Epithelial cell of esophagus (primary cell): Measurements from ENCODE around the gene LILRB2.

ENCODE experiments used
- DNase-seq: peaks from one replicate; pipeline ENCODE4 v3.0.0; 2010; ENCODE audit warnings: low read depth
- H3K4me3 ChIP-seq: 2 replicates; pipeline ENCODE4 v1.5.1; 2011; ENCODE audit warnings: mild to moderate bottlenecking, low read length, control low read depth
- TF ChIP-seq, protein P1 (sequence below): IDR thresholded peaks from 2 replicates; pipeline ENCODE4 v1.5.1; 2011; ENCODE audit warnings: low read depth, mild to moderate bottlenecking, low read length, control low read depth, inconsistent platforms; ENCODE audit not compliant: insufficient read depth; ENCODE audit errors: missing control alignments

LILRB2 gene

DNA sequence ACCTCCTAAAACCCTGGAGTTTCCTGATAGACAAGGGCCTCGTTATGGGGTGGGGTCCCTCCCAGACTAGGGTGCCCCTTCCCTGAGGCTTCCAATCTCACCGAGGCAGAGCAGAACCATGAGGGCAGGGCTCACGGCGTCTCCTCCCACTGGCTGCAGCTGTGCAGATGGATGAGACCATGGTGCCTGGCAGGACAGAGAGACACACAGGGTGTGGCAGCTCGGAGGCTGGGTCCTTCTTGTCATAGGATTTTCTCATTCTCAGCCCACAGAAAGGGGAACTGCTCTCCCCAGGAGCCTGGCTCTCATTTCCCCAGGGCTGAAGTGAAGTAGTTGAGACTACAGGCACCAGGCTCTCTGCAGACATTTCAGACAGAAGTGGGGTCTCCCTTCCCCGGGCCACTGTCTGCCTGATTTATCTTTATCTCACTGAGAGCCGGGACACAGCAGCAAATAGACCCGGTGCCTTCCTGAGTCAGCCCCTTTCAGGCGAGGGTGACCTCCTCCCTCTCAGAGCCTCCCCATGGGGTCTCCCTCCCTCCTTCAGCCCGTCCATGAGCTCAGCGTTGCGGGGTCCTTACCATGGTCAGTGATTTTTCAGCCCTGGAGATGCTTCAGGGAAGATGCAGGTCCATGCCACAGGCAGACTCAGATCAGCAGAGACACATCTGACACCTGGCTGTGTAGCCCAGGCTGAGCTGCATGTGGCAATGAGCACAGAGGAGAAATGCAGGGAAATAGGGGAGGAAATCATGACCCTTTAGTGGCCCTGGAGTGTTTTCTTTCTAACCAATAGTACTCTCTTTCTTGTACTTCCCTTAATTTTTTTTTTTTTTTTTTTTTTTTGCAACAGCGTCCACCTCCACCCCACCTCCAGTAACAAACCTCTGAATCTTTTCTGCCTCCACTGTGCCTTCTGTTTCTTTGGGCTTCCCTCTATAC is 31.8 kb upstream of the LILRB2 start, which contains the start of gene LILRA5:
TSS of gene LILRA5 (minus strand) at position 731 of the 942 bp plus-strand sequence. CDS start at position 584, 147 bp downstream.
- TF ChIP-seq, protein P1, sequence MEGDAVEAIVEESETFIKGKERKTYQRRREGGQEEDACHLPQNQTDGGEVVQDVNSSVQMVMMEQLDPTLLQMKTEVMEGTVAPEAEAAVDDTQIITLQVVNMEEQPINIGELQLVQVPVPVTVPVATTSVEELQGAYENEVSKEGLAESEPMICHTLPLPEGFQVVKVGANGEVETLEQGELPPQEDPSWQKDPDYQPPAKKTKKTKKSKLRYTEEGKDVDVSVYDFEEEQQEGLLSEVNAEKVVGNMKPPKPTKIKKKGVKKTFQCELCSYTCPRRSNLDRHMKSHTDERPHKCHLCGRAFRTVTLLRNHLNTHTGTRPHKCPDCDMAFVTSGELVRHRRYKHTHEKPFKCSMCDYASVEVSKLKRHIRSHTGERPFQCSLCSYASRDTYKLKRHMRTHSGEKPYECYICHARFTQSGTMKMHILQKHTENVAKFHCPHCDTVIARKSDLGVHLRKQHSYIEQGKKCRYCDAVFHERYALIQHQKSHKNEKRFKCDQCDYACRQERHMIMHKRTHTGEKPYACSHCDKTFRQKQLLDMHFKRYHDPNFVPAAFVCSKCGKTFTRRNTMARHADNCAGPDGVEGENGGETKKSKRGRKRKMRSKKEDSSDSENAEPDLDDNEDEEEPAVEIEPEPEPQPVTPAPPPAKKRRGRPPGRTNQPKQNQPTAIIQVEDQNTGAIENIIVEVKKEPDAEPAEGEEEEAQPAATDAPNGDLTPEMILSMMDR = no peak
- DNase-seq = no peak
- H3K4me3 ChIP-seq = no peak within 1 kb of the TSS

DNA sequence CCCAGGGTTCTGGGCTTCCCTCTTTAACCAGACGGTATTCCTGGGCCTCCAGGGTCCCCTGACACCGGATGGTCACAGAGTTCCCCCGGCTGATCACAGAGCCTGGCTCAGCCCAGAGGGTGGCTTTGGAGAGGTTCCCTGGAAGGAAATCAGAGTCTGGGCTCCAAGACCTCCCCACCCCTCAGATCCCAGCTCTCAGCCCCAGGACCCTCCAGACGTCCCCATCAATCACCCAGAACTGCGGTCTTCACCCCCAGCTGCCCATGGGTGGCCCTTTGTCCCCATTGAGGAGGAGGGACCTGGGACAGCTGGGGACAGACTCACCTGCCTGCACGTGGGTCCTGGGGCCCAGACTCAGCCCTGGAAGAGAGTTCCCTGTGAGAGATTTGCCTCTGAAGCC is 31.1 kb upstream of the LILRB2 start:
- H3K4me3 ChIP-seq = no peak overlapping the region
- TF ChIP-seq, protein P1 = no peak
- DNase-seq = no peak

DNA sequence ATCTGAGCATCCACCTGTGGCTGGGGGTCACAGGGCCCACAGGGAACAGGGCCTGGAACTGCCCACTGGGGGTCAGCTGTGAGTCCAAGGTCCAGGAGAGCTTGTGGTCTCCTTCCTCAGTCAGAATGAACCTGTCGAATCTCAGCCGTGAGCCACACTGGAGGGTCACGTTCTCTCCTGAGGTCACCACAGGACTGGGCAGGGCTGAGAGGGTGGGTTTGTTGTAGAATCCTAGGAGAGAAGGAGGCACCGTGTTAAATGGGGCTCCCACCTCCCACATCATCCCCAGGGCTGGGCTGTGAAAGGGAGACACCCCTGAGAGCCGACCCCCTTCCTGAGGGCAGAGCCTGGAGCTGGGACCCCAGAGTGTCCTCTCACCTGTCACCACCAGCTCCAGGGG is 30.6 kb upstream of the LILRB2 start:
- TF ChIP-seq, protein P1 = no peak
- DNase-seq = no peak
- H3K4me3 ChIP-seq = no peak overlapping the region

DNA sequence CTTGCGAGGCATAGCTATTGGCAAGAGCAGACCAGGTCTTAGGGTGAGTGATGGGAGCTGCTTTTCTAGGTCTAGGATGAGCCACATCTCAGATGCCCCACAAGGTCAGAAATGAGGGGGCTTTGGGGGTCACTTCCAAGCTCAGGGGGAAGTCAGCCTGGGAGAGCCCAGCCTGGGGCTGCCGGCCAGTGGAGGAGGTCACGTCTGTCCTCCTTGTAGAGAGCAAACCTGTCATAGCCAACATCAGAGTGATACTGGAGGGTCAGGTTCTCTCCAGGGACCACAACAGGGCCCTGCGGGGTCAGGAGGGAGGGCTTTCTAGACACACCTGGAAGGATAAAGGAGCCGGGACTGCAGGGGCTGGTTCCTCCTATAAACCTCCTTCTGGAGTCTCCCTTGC is 29.6 kb upstream of the LILRB2 start:
- no peak for DNase-seq
- no peak overlapping the region for H3K4me3 ChIP-seq
- TF ChIP-seq, protein P1 = no peak

DNA sequence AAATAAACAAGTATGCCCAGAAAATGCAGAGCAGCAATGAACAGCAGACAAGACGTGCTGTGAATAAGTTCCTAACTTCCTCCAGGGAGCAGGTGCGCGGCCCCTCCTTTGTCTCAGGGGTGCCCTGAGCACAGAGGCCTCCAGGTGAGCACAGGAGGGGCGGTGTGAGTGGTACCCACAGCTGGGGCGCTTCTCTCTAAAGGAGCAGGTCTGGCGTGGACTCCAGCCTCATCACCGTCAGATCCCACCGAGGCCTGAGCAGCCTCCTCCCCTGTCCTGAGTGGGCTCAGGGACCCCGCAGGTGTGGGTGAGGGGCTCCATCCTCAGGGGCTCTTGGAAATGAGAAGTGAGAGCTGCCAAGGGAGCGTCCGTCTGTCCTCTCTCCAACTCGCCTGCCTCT is 28.9 kb upstream of the LILRB2 start:
- no peak overlapping the region for H3K4me3 ChIP-seq
- TF ChIP-seq, protein P1 = no peak
- no peak for DNase-seq

DNA sequence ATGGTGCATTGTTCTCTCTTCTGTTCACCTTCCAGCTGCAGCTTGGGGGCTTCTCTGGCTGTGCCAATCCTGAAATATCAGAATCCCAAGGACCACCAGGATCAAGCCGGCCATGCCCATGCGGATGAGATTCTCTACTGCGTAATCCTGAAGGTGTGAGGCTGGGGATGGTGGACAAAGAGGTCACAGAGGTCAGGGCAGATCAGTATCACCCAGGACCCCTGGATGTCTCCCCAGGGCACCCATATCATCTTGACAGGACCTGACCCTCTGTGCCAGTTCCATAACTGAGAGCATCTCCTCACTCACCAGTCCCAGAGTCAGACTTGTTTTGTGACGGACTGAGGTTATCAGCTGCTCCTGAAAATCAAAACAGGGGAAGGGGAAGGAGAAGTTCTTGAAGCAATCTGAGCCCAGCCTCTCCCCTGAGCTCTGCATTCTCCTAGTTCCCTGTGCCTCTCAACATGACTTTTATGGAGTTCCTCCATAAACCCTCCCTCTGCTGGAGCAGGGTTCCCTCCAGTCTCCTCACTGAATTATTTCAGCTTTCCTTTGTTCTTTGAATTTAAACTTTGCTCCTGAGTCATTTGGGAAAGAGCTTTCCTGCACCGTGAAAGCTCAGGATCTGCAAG is 26.6 kb upstream of the LILRB2 start:
- TF ChIP-seq, protein P1 = no peak
- no peak for DNase-seq
- no peak overlapping the region for H3K4me3 ChIP-seq
